Neural cell (in vitro differentiated cells): ENCODE measurements around the gene SAC3D1. TPM values are rescaled to one million over a fixed set of nuclear protein-coding genes. Genes with fewer than 3 reads are reported as not detected.

Source experiments
- H2AFZ ChIP-seq: fragments of 200-600, 300-800 bp; sonication (generic), shearing (Covaris generic); 2 replicates; pipeline ENCODE4 v1.6.0; 2014; ENCODE audit warnings: low read depth, mild to moderate bottlenecking, antibody characterized with exemption, low read length, moderate library complexity
- H3F3A ChIP-seq: fragments of 200-600 bp; shearing (Covaris generic); 2 replicates; pipeline ENCODE4 v1.6.1; 2016; ENCODE audit warnings: mild to moderate bottlenecking, moderate library complexity, mixed read lengths, antibody characterized with exemption, low read length; ENCODE audit not compliant: insufficient read depth, poor library complexity, severe bottlenecking
- H3K27ac ChIP-seq: fragments of 200-600, 300-800 bp; sonication (generic), shearing (Covaris generic); 2 replicates; pipeline ENCODE4 v1.5.1; 2014; ENCODE audit warnings: mild to moderate bottlenecking, low read length, moderate library complexity
- H3K27me3 ChIP-seq: fragments of 300-800, 200-600 bp; sonication (generic), shearing (Covaris generic); 2 replicates; pipeline ENCODE4 v1.6.0; 2014; ENCODE audit warnings: mild to moderate bottlenecking, low read depth, low read length, moderate library complexity; ENCODE audit not compliant: insufficient read depth
- H3K36me3 ChIP-seq: fragments of 300-800, 200-600 bp; sonication (generic), shearing (Covaris generic); 2 replicates; pipeline ENCODE4 v1.5.1; 2014; ENCODE audit warnings: mild to moderate bottlenecking, antibody characterized with exemption, low read length, moderate library complexity; ENCODE audit not compliant: insufficient read depth
- H3K4me2 ChIP-seq: fragments of 300-800, 200-600 bp; sonication (generic), shearing (Covaris generic); 2 replicates; pipeline ENCODE4 v1.6.0; 2014; ENCODE audit warnings: mild to moderate bottlenecking, low read length
- H3K4me3 ChIP-seq: fragments of 300-800, 200-600 bp; sonication (generic), shearing (Covaris generic); 2 replicates; pipeline ENCODE4 v1.5.1; 2014; ENCODE audit warnings: mild to moderate bottlenecking, low read length, moderate library complexity
- H3K79me2 ChIP-seq: fragments of 200-600 bp; shearing (Covaris generic); replicated peaks from 2 replicates; pipeline ENCODE4 v1.6.0; 2014; ENCODE audit warnings: mild to moderate bottlenecking, low read length, moderate library complexity; ENCODE audit not compliant: insufficient read depth
- H3K9ac ChIP-seq: fragments of 300-800, 200-600 bp; sonication (generic), shearing (Covaris generic); 2 replicates; pipeline ENCODE4 v1.6.1; 2016; ENCODE audit warnings: mild to moderate bottlenecking, low read length, mixed read lengths
- H3K9me2 ChIP-seq: fragments of 200-600 bp; shearing (Covaris generic); 2 replicates; pipeline ENCODE4 v1.6.1; 2016; ENCODE audit warnings: mild to moderate bottlenecking, low read length, mixed read lengths; ENCODE audit not compliant: insufficient read depth
- H3K9me3 ChIP-seq: fragments of 200-600, 300-800 bp; sonication (generic), shearing (Covaris generic); 2 replicates; pipeline ENCODE4 v1.6.1; 2016; ENCODE audit warnings: mild to moderate bottlenecking, mixed run types, low read length, moderate library complexity, mixed read lengths
- H4K20me1 ChIP-seq: fragments of 200-600 bp; shearing (Covaris generic); 2 replicates; pipeline ENCODE4 v1.6.1; 2016; ENCODE audit warnings: mild to moderate bottlenecking, mixed run types; ENCODE audit not compliant: insufficient read depth
- EP300 ChIP-seq: fragments of 450-650 bp; conservative IDR thresholded peaks from 2 replicates; pipeline ENCODE4 v1.6.1; 2014; ENCODE audit warnings: antibody characterized with exemption, mild to moderate bottlenecking, moderate library complexity; ENCODE audit not compliant: poor library complexity, severe bottlenecking
- EZH2 ChIP-seq: fragments of 200-600, 300-800 bp; shearing (Covaris generic), sonication (generic); IDR thresholded peaks from 2 replicates; pipeline ENCODE4 v1.6.1; 2014; ENCODE audit warnings: antibody characterized with exemption, low read length, borderline replicate concordance, mild to moderate bottlenecking; ENCODE audit not compliant: insufficient read depth, poor library complexity, severe bottlenecking
- MXI1 ChIP-seq: fragments of 450-650 bp; conservative IDR thresholded peaks from 2 replicates; pipeline ENCODE4 v1.6.1; 2014; ENCODE audit warnings: antibody characterized with exemption, mild to moderate bottlenecking; ENCODE audit not compliant: poor library complexity, severe bottlenecking
- POLR2AphosphoS5 ChIP-seq: IDR thresholded peaks from 2 replicates; pipeline ENCODE4 v1.6.1; 2012
- RAD21 ChIP-seq: fragments of 450-650 bp; conservative IDR thresholded peaks from 2 replicates; pipeline ENCODE4 v1.6.1; 2014; ENCODE audit warnings: antibody characterized with exemption, mild to moderate bottlenecking, moderate library complexity
- SMC3 ChIP-seq: fragments of 450-650 bp; conservative IDR thresholded peaks from 2 replicates; pipeline ENCODE4 v1.6.1; 2014; ENCODE audit warnings: antibody characterized with exemption, mild to moderate bottlenecking, moderate library complexity; ENCODE audit not compliant: poor library complexity
- TAF1 ChIP-seq: IDR thresholded peaks from 2 replicates; pipeline ENCODE4 v1.6.1; 2012; ENCODE audit warnings: low read depth
- polyA plus RNA-seq: library from polyadenylated mRNA; depleted of rRNA; stranded (reverse); fragments of >200 nt; gene quantifications from 2 replicates; pipeline ENCODE4 v1.2.3, GENCODE V29; 2014
- TF ChIP-seq, protein P1 (sequence below): IDR thresholded peaks from 2 replicates; pipeline ENCODE4 v1.6.1; 2012; ENCODE audit warnings: borderline replicate concordance
- TF ChIP-seq, protein P2 (sequence below): fragments of 450-650 bp; IDR thresholded peaks from 2 replicates; pipeline ENCODE4 v1.5.1; 2014; ENCODE audit warnings: antibody characterized with exemption, mild to moderate bottlenecking, moderate library complexity; ENCODE audit not compliant: poor library complexity, severe bottlenecking

The SAC3D1 gene
- polyA plus RNA-seq, 1 donor from 2014 or later, result 23.5 TPM

- TF ChIP-seq MXI1, result no peak
- TF ChIP-seq EP300, result no peak
- no peak for TF ChIP-seq TAF1
- no peak for TF ChIP-seq EZH2
- Histone ChIP-seq H2AFZ (no peak overlapping the region), H3K9ac (no peak overlapping the region), H3K36me3 (no peaks in the 10 kb centered on the region), H3K9me3 (no peaks in the 10 kb centered on the region), H3K79me2 (no peaks in the 10 kb centered on the region), H3K4me2 (no peak overlapping the region), H4K20me1 (no peaks in the 10 kb centered on the region), H3K27ac (no peak overlapping the region), H3K4me3 (no peak overlapping the region), H3K9me2 (no peaks in the 10 kb centered on the region), H3F3A (no peaks in the 10 kb centered on the region), H3K27me3 (no peaks in the 10 kb centered on the region)
These were observed 24.3 kb upstream of the SAC3D1 start for GRCh38 chr11:65016705-65017104.

GRCh38 chr11:65017937-65018336 is 23.1 kb upstream of the SAC3D1 start:
- Histone ChIP-seq H3K79me2 (no peaks in the 10 kb centered on the region), H3K36me3 (no peaks in the 10 kb centered on the region)

GRCh38 chr11:65019824-65020223 is 21.2 kb upstream of the SAC3D1 start:
- H2AFZ ChIP-seq, result no peak overlapping the region
- no peaks in the 10 kb centered on the region for H4K20me1 ChIP-seq
- no peaks in the 10 kb centered on the region for H3K9me3 ChIP-seq
- H3K27ac ChIP-seq, result no peak overlapping the region
- H3F3A ChIP-seq, result no peaks in the 10 kb centered on the region
- no peaks in the 10 kb centered on the region for H3K79me2 ChIP-seq
- no peaks in the 10 kb centered on the region for H3K27me3 ChIP-seq
- H3K36me3 ChIP-seq, result no peaks in the 10 kb centered on the region
- H3K4me2 ChIP-seq, result no peak overlapping the region
- no peak overlapping the region for H3K9ac ChIP-seq
- H3K4me3 ChIP-seq, result no peak overlapping the region
- H3K9me2 ChIP-seq, result no peaks in the 10 kb centered on the region
- TF ChIP-seq RAD21 (no peak), MXI1 (no peak), TAF1 (no peak), EP300 (no peak), POLR2AphosphoS5 (no peak), EZH2 (no peak)
- TF ChIP-seq, protein P1, sequence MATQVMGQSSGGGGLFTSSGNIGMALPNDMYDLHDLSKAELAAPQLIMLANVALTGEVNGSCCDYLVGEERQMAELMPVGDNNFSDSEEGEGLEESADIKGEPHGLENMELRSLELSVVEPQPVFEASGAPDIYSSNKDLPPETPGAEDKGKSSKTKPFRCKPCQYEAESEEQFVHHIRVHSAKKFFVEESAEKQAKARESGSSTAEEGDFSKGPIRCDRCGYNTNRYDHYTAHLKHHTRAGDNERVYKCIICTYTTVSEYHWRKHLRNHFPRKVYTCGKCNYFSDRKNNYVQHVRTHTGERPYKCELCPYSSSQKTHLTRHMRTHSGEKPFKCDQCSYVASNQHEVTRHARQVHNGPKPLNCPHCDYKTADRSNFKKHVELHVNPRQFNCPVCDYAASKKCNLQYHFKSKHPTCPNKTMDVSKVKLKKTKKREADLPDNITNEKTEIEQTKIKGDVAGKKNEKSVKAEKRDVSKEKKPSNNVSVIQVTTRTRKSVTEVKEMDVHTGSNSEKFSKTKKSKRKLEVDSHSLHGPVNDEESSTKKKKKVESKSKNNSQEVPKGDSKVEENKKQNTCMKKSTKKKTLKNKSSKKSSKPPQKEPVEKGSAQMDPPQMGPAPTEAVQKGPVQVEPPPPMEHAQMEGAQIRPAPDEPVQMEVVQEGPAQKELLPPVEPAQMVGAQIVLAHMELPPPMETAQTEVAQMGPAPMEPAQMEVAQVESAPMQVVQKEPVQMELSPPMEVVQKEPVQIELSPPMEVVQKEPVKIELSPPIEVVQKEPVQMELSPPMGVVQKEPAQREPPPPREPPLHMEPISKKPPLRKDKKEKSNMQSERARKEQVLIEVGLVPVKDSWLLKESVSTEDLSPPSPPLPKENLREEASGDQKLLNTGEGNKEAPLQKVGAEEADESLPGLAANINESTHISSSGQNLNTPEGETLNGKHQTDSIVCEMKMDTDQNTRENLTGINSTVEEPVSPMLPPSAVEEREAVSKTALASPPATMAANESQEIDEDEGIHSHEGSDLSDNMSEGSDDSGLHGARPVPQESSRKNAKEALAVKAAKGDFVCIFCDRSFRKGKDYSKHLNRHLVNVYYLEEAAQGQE, result no peak

More at GRCh38 chr11:65017937-65018336, 23.1 kb upstream of the SAC3D1 start:
- no peaks in the 10 kb centered on the region for H3K27me3 ChIP-seq
- H3K9me2 ChIP-seq, result no peaks in the 10 kb centered on the region
- H3F3A ChIP-seq, result no peaks in the 10 kb centered on the region
- no peaks in the 10 kb centered on the region for H4K20me1 ChIP-seq
- H3K4me3 ChIP-seq, result no peak overlapping the region
- no peak overlapping the region for H3K9ac ChIP-seq
- H3K4me2 ChIP-seq, result no peak overlapping the region
- no peak overlapping the region for H3K27ac ChIP-seq
- no peaks in the 10 kb centered on the region for H3K9me3 ChIP-seq
- no peak for TF ChIP-seq POLR2AphosphoS5
- no peak for TF ChIP-seq SMC3
- TF ChIP-seq TAF1, result no peak
- TF ChIP-seq RAD21, result no peak
- no peak for TF ChIP-seq EP300
- TF ChIP-seq MXI1, result no peak
- TF ChIP-seq, protein P2, sequence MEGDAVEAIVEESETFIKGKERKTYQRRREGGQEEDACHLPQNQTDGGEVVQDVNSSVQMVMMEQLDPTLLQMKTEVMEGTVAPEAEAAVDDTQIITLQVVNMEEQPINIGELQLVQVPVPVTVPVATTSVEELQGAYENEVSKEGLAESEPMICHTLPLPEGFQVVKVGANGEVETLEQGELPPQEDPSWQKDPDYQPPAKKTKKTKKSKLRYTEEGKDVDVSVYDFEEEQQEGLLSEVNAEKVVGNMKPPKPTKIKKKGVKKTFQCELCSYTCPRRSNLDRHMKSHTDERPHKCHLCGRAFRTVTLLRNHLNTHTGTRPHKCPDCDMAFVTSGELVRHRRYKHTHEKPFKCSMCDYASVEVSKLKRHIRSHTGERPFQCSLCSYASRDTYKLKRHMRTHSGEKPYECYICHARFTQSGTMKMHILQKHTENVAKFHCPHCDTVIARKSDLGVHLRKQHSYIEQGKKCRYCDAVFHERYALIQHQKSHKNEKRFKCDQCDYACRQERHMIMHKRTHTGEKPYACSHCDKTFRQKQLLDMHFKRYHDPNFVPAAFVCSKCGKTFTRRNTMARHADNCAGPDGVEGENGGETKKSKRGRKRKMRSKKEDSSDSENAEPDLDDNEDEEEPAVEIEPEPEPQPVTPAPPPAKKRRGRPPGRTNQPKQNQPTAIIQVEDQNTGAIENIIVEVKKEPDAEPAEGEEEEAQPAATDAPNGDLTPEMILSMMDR, result no peak
- H2AFZ ChIP-seq, result no peak overlapping the region
